HepG2 (cell line): Measurements from ENCODE around the gene MYBPC3. TPM values are rescaled to one million over a fixed set of nuclear protein-coding genes. Genes with fewer than 3 reads are reported as not detected.

ENCODE experiments used
- ATAC-seq: fragments of 200-7000 bp; cut with Tn5 transposase; 3 replicates; pipeline ENCODE4 v1.9.1; 2020; ENCODE audit warnings: mild to moderate bottlenecking, moderate library complexity
- BruUV-seq: library from RNA; stranded (reverse); fragments of 400-500 nt; replicated peaks from 2 replicates; lab custom pipeline; 2021; lab: Mats Ljungman, UMichigan
- CTCF ChIA-PET: fragments of 300-600 bp; formaldehyde crosslinking; extraction: SDS; loops from one replicate; lab custom pipeline; 2021; ENCODE audit warnings: low total read pairs, inconsistent platforms, low intra/inter-chr PET ratio; lab: Yijun Ruan, JAX
- POLR2A ChIA-PET: fragments of 350-600 bp; sonication (Branson Sonifier 250); formaldehyde crosslinking; loops from one replicate; lab custom pipeline; 2020; ENCODE audit warnings: antibody characterized with exemption, inconsistent platforms; lab: Yijun Ruan, JAX
- DNase-seq: peaks from one replicate; pipeline ENCODE4 v3.0.0-alpha.2; 2015; ENCODE audit warnings: low spot score
- FAIRE-seq: peaks from 3 replicates; lab custom pipeline; 2011; peaks lifted over from hg19 to GRCh38; lab: Jason Lieb, UNC
- H2AFZ ChIP-seq: one replicate; pipeline ENCODE4 v1.6.1; 2011; ENCODE audit warnings: low read length, inconsistent platforms
- H3K27ac ChIP-seq: fragments of 300-600 bp; 3 replicates; pipeline ENCODE4 v1.8.0; 2011; ENCODE audit warnings: mixed run types, mild to moderate bottlenecking, mixed read lengths, low read length, inconsistent platforms; ENCODE audit not compliant: insufficient read depth; ENCODE audit errors: extremely low read length
- H3K27me3 ChIP-seq, 2 experiments: fragments of 200-600 bp in 1 of 2; 2 replicates in 1 of 2; 3 replicates in 1 of 2; pipeline versions ENCODE4 v1.6.0 to v1.8.0; 2011; ENCODE audit warnings: low read length in 2 of 2, mild to moderate bottlenecking in 2 of 2, moderate library complexity in 2 of 2, inconsistent platforms in 1 of 2; ENCODE audit not compliant: insufficient read depth in 2 of 2, control insufficient read depth in 1 of 2
- H3K36me3 ChIP-seq, 2 experiments: fragments of 200-600 bp in 1 of 2; replicated peaks in 1 of 2; 2 replicates in 1 of 2; 3 replicates in 1 of 2; pipeline versions ENCODE4 v1.5.1 to v1.8.0; 2011; ENCODE audit warnings: low read length in 2 of 2, inconsistent platforms in 1 of 2; ENCODE audit not compliant: insufficient read depth in 2 of 2, control insufficient read depth in 1 of 2
- H3K4me1 ChIP-seq: 2 replicates; pipeline ENCODE4 v1.5.1; 2012; ENCODE audit warnings: low read length, inconsistent platforms; ENCODE audit not compliant: insufficient read depth
- H3K4me2 ChIP-seq: 2 replicates; pipeline ENCODE4 v1.6.0; 2011; ENCODE audit warnings: low read depth, low read length, inconsistent platforms
- H3K4me3 ChIP-seq, 3 experiments: fragments of 200-600 bp in 1 of 3; sonication (generic), shearing (Covaris generic) in 1 of 3; replicated peaks in 1 of 3; 2 replicates each; pipeline ENCODE4 v1.5.1; 2011 to 2016; ENCODE audit warnings: low read length in 3 of 3, inconsistent platforms in 2 of 3, low read depth in 2 of 3, mild to moderate bottlenecking in 2 of 3, control low read depth in 1 of 3, mixed read lengths in 1 of 3; ENCODE audit not compliant: insufficient read depth in 1 of 3
- H3K79me2 ChIP-seq: one replicate; pipeline ENCODE4 v1.6.1; 2011; ENCODE audit warnings: low read length, inconsistent platforms; ENCODE audit not compliant: insufficient read depth
- H3K9ac ChIP-seq: 2 replicates; pipeline ENCODE4 v1.6.0; 2011; ENCODE audit warnings: mild to moderate bottlenecking, low read depth, low read length, inconsistent platforms; ENCODE audit not compliant: insufficient read depth
- H3K9me3 ChIP-seq: 2 replicates; pipeline ENCODE4 v1.5.1; 2012; ENCODE audit warnings: mild to moderate bottlenecking, low read length
- H4K20me1 ChIP-seq: 2 replicates; pipeline ENCODE4 v1.6.0; 2011; ENCODE audit warnings: inconsistent platforms, mild to moderate bottlenecking, low read length, moderate library complexity; ENCODE audit not compliant: insufficient read depth
- AGO1 ChIP-seq: fragments of 200-400 bp; formaldehyde crosslinking; IDR thresholded peaks from 2 replicates; pipeline ENCODE4 v1.6.1; 2017; ENCODE audit warnings: mild to moderate bottlenecking, low read depth, low read length, moderate library complexity; ENCODE audit not compliant: poor library complexity, severe bottlenecking
- ATF7 ChIP-seq, 2 experiments: fragments of 450-650 bp in 1 of 2; sonication (generic) in 1 of 2; formaldehyde crosslinking in 1 of 2; IDR thresholded peaks; 2 replicates each; pipeline versions ENCODE4 v1.4.0 to v1.6.1; 2016 to 2020; ENCODE audit warnings: antibody characterized with exemption in 1 of 2, mild to moderate bottlenecking in 1 of 2, missing genetic modification reagents in 1 of 2
- ESRRA ChIP-seq: sonication (generic); formaldehyde crosslinking; IDR thresholded peaks from 2 replicates; pipeline ENCODE4 v1.5.1; 2020; ENCODE audit warnings: mild to moderate bottlenecking, low read depth, missing genetic modification reagents
- FLYWCH1 ChIP-seq: sonication (generic); formaldehyde crosslinking; IDR thresholded peaks from 2 replicates; pipeline ENCODE4 v1.8.1; 2023; ENCODE audit warnings: mild to moderate bottlenecking, missing genetic modification reagents
- GABPA ChIP-seq, 2 experiments: IDR thresholded peaks; 2 replicates each; pipeline ENCODE4 v1.6.1; 2011 to 2016; ENCODE audit warnings: low read depth in 2 of 2, low read length in 1 of 2, missing biosample characterization in 1 of 2, missing genetic modification characterization in 1 of 2
- NFE2 ChIP-seq: sonication (generic); formaldehyde crosslinking; IDR thresholded peaks from 2 replicates; pipeline ENCODE4 v1.4.0; 2020; ENCODE audit warnings: missing genetic modification reagents
- PCBP1 ChIP-seq: fragments of 200-400 bp; formaldehyde crosslinking; IDR thresholded peaks from 2 replicates; pipeline ENCODE4 v1.6.1; 2017; ENCODE audit warnings: mild to moderate bottlenecking, low read depth, low read length, borderline replicate concordance
- PPARG ChIP-seq: conservative IDR thresholded peaks from 2 replicates; pipeline ENCODE4 v1.6.1; 2016; ENCODE audit warnings: missing biosample characterization, missing genetic modification reagents
- THYN1 ChIP-seq: sonication (generic); formaldehyde crosslinking; IDR thresholded peaks from 2 replicates; pipeline ENCODE4 v1.8.1; 2023; ENCODE audit warnings: low read depth, mild to moderate bottlenecking, moderate library complexity, missing genetic modification reagents, borderline replicate concordance
- ZFP36L2 ChIP-seq: sonication (generic); formaldehyde crosslinking; IDR thresholded peaks from 2 replicates; pipeline ENCODE4 v1.4.0; 2020; ENCODE audit warnings: missing genetic modification reagents
- ZNF138 ChIP-seq: sonication (generic); formaldehyde crosslinking; IDR thresholded peaks from 2 replicates; pipeline ENCODE4 v1.5.0; 2020; ENCODE audit warnings: mild to moderate bottlenecking, low read depth, missing genetic modification reagents
- ZNF230 ChIP-seq: sonication (generic); formaldehyde crosslinking; IDR thresholded peaks from 2 replicates; pipeline ENCODE4 v1.4.0; 2020; ENCODE audit warnings: mild to moderate bottlenecking, missing genetic modification reagents
- ZNF530 ChIP-seq: sonication (generic); formaldehyde crosslinking; IDR thresholded peaks from 2 replicates; pipeline ENCODE4 v1.5.0; 2020; ENCODE audit warnings: low read depth, mild to moderate bottlenecking, missing genetic modification reagents
- ZNF761 ChIP-seq: sonication (generic); formaldehyde crosslinking; conservative IDR thresholded peaks from 2 replicates; pipeline ENCODE4 v1.4.0; 2020; ENCODE audit warnings: mild to moderate bottlenecking, missing genetic modification reagents
- WGBS: methylation state at CpG from one replicate; pipeline ENCODE4 v1.1.6; 2017; ENCODE audit warnings: low lambda C conversion rate; 5-methylcytosine and 5-hydroxymethylcytosine counted together
- in situ Hi-C: cut with HindIII; loops from 2 replicates; pipeline ENCODE4 v1.10.0; 2017; ENCODE audit warnings: low pct_unique_long_range_greater_than_20kb; ENCODE audit not compliant: extremely low pct_ligation_motif_present
- intact Hi-C: fragments of 100-400 bp; cut with micrococcal nuclease; formaldehyde crosslinking; loops from one replicate; pipeline ENCODE4 v1.10.0; 2022; ENCODE audit not compliant: unreplicated experiment
- polyA plus RNA-seq, 8 experiments: library from polyadenylated mRNA; depleted of rRNA in 3 of 8; stranded (reverse) in 7 of 8; unstranded in 1 of 8; fragments of >200 nt; fragmentation: Illumina TruSeq in 4 of 8; extraction: Trizol in 4 of 8; gene quantifications; 2 replicates each; pipeline versions ENCODE4 v1.2.1 to v1.2.3, GENCODE V29; 2011 to 2016; ENCODE audit warnings: low read depth in 4 of 8, missing spikeins in 1 of 8, mixed read lengths in 1 of 8; ENCODE audit not compliant: insufficient read depth in 1 of 8
- total RNA-seq, 5 experiments: library from RNA; depleted of rRNA; stranded (reverse); fragments of >200 nt; fragmentation: Illumina TruSeq; extraction: Trizol; gene quantifications; 2 replicates each; pipeline ENCODE4 v1.2.3, GENCODE V29; 2016; ENCODE audit warnings: low read depth in 1 of 5
- TF ChIP-seq, protein P1 (sequence below): sonication (generic); formaldehyde crosslinking; conservative IDR thresholded peaks from 2 replicates; pipeline ENCODE4 v1.8.0; 2022; ENCODE audit warnings: low read depth, missing genetic modification reagents
- TF ChIP-seq, protein P2 (sequence below): fragments of 450-650 bp; IDR thresholded peaks from 2 replicates; pipeline ENCODE4 v1.6.1; 2017

MYBPC3 gene
- total and polyA plus RNA-seq, 2 of the 13 experiments (the other 11 are each of a cell fraction or from before 2014, with no cell fraction given), result not detected

DNA sequence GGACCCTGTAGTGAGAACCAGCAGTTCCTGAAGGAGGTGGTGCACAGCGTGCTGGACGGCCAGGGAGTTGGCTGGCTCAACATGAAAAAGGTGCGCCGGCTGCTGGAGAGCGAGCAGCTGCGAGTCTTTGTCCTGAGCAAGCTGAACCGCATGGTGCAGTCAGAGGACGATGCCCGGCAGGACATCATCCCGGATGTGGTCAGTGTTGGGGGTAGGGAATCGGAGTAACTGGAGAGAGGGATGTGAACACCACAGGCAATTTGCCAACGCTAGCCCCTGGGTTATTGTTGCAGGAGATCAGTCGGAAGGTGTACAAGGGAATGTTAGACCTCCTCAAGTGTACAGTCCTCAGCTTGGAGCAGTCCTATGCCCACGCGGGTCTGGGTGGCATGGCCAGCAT lies 62.6 kb downstream of the MYBPC3 start:
- Histone ChIP-seq H2AFZ (no peak overlapping the region), H4K20me1 (no peaks in the 10 kb centered on the region), H3K4me2 (no peak overlapping the region), H3K9ac (no peak overlapping the region), H3K4me1 (no peaks in the 10 kb centered on the region), H3K79me2 (no peaks in the 10 kb centered on the region), H3K27me3 (no peaks in the 10 kb centered on the region), H3K4me3 (no peak overlapping the region), H3K9me3 (no peaks in the 10 kb centered on the region), H3K27ac (no peak overlapping the region), H3K36me3 (peaks cover 39 to 76% of the 10 kb centered on the region in 2 experiments)
- DNase-seq (no peak), ATAC-seq (no peak), FAIRE-seq (no peak)
- TF ChIP-seq PCBP1 (no peak), NFE2 (CRISPR knock-in tag) (no peak), ZNF761 (CRISPR knock-in tag) (no peak), THYN1 (CRISPR knock-in tag) (no peak), ZNF530 (no peak), PPARG (CRISPR knock-in tag) (no peak), ATF7 (IDR thresholded peaks at IDR 0.05) (no peak), ATF7 (CRISPR knock-in tag; IDR thresholded peaks at IDR 0.05) (no peak), FLYWCH1 (CRISPR knock-in tag) (no peak), ESRRA (CRISPR knock-in tag) (no peak), AGO1 (no peak), GABPA (IDR thresholded peaks at IDR 0.05; ENCODE audit: low read depth, low read length) (no peak), GABPA (CRISPR knock-in tag; IDR thresholded peaks at IDR 0.05; ENCODE audit: low read depth) (no peak), ZNF138 (no peak), ZFP36L2 (CRISPR knock-in tag) (no peak), ZNF230 (CRISPR knock-in tag) (no peak)
- TF ChIP-seq, protein P1, sequence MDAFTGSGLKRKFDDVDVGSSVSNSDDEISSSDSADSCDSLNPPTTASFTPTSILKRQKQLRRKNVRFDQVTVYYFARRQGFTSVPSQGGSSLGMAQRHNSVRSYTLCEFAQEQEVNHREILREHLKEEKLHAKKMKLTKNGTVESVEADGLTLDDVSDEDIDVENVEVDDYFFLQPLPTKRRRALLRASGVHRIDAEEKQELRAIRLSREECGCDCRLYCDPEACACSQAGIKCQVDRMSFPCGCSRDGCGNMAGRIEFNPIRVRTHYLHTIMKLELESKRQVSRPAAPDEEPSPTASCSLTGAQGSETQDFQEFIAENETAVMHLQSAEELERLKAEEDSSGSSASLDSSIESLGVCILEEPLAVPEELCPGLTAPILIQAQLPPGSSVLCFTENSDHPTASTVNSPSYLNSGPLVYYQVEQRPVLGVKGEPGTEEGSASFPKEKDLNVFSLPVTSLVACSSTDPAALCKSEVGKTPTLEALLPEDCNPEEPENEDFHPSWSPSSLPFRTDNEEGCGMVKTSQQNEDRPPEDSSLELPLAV (CRISPR knock-in tag), result no peak
- TF ChIP-seq, protein P2, sequence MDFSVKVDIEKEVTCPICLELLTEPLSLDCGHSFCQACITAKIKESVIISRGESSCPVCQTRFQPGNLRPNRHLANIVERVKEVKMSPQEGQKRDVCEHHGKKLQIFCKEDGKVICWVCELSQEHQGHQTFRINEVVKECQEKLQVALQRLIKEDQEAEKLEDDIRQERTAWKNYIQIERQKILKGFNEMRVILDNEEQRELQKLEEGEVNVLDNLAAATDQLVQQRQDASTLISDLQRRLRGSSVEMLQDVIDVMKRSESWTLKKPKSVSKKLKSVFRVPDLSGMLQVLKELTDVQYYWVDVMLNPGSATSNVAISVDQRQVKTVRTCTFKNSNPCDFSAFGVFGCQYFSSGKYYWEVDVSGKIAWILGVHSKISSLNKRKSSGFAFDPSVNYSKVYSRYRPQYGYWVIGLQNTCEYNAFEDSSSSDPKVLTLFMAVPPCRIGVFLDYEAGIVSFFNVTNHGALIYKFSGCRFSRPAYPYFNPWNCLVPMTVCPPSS, result no peak
- POLR2A ChIA-PET, result no interaction called here
- intact Hi-C loops (no loop called here), in situ Hi-C loops (no loop called here)
- CTCF ChIA-PET, result no interaction called here
- 98% methylated on average over 15 of the region's 15 CpGs for WGBS
- no TSS peak for BruUV-seq
